ENCODE results near the gene CFP. TPM values are rescaled to one million over a fixed set of nuclear protein-coding genes. Genes with fewer than 3 reads are reported as not detected.
"Not testable (repeated sequence)": the region's sequence is repeated elsewhere in the genome, so short reads cannot be mapped to it uniquely, and the experiment has no call there.

Gene CFP
- total RNA-seq, 2 donors from 2014 or later = 13.1 to 18.9 TPM

DNA sequence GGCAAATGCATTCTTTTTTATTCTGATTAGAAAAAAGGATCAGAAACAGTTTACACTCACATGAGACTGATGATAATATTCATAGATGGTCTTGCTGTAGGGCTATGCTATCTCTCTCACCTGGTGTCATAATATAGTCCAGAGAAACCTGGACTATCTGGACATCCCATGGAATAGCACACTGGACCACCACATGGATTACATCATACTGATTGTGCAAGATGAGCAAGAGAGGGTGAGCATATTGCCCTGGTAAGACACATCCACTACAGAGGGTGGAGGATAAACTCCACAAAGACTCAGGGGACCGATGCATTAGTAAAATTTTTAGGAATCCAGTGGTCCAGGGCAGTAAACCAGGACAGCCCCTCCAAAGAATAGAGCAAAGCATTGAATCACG, 18.2 kb downstream of the CFP start:
- TF ChIP-seq, protein P1, sequence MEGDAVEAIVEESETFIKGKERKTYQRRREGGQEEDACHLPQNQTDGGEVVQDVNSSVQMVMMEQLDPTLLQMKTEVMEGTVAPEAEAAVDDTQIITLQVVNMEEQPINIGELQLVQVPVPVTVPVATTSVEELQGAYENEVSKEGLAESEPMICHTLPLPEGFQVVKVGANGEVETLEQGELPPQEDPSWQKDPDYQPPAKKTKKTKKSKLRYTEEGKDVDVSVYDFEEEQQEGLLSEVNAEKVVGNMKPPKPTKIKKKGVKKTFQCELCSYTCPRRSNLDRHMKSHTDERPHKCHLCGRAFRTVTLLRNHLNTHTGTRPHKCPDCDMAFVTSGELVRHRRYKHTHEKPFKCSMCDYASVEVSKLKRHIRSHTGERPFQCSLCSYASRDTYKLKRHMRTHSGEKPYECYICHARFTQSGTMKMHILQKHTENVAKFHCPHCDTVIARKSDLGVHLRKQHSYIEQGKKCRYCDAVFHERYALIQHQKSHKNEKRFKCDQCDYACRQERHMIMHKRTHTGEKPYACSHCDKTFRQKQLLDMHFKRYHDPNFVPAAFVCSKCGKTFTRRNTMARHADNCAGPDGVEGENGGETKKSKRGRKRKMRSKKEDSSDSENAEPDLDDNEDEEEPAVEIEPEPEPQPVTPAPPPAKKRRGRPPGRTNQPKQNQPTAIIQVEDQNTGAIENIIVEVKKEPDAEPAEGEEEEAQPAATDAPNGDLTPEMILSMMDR (IDR thresholded peaks at IDR 0.05) = no peak
- H3K4me1 ChIP-seq (ENCODE audit: control insufficient read depth in 1 of 2, low read depth in 2 of 2) = no peaks in the 10 kb centered on the region
- H3K36me3 ChIP-seq = no peaks in the 10 kb centered on the region
- DNase-seq (ENCODE audit: low spot score) = no peak
- no peak overlapping the region for H3K4me3 ChIP-seq
- no peak overlapping the region for H3K27ac ChIP-seq
- no peak for ATAC-seq (ENCODE audit: insufficient number of reproducible peaks, low FRiP score, low read depth)
- no peaks in the 10 kb centered on the region for H3K27me3 ChIP-seq (replicated peaks; ENCODE audit: insufficient read depth)
- no peaks in the 10 kb centered on the region for H3K9me3 ChIP-seq

GRCh38 chrX:47610511-47610910, 19.2 kb downstream of the CFP start:
- no peaks in the 10 kb centered on the region for H3K36me3 ChIP-seq
- H3K27me3 ChIP-seq (replicated peaks; ENCODE audit: insufficient read depth) = no peaks in the 10 kb centered on the region
- no peaks in the 10 kb centered on the region for H3K9me3 ChIP-seq
- TF ChIP-seq, protein P1 (IDR thresholded peaks at IDR 0.05) = no peak
- H3K4me1 ChIP-seq (ENCODE audit: control insufficient read depth in 1 of 2, low read depth in 2 of 2) = no peaks in the 10 kb centered on the region
- ATAC-seq (ENCODE audit: insufficient number of reproducible peaks, low FRiP score, low read depth) (no peak), DNase-seq (ENCODE audit: low spot score) (no peak)
- no peak overlapping the region for H3K27ac ChIP-seq
- no peak overlapping the region for H3K4me3 ChIP-seq

DNA sequence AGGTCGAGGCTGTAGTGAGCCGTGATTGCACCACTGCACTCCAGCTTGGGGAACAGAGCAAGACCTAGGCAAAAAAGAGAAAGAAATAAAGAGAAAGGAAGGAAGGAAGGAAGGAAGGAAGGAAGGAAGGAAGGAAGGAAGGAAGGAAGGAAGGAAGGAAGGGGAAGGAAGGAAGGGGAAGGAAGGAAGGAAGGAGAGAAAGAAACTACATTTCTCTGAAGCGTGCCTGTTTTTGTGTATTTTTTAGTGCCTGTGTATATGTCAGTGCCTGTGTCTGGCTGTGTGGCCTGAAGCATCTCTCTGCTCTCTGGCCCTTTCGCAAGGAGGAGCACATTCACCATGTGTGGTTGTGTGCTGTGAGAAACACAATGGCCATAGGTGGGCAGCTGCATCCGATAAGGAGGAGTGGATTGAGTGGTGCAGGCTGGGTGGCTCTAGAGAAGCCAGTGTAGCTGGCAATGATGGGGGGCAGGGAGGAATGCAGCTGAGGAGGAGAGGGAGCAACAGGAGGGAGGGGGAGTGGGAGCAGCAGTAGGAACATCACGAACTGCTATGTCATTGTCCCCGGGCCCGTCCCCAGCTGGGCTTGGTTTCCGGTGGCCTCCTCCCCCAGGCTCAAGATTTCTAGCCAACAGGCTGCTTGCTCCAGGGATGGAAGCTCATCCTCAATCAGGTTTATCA, 21.5 kb downstream of the CFP start:
- Histone ChIP-seq H3K36me3 (no peaks in the 10 kb centered on the region), H3K27me3 (replicated peaks; ENCODE audit: insufficient read depth) (no peaks in the 10 kb centered on the region), H3K4me1 (ENCODE audit: control insufficient read depth in 1 of 2, low read depth in 2 of 2) (no peaks in the 10 kb centered on the region), H3K9me3 (no peaks in the 10 kb centered on the region), H3K4me3 (no peak overlapping the region), H3K27ac (no peak overlapping the region)
- DNase-seq (ENCODE audit: low spot score) (no peak), ATAC-seq (ENCODE audit: insufficient number of reproducible peaks, low FRiP score, low read depth) (no peak)
- TF ChIP-seq, protein P1 (IDR thresholded peaks at IDR 0.05) = no peak

DNA sequence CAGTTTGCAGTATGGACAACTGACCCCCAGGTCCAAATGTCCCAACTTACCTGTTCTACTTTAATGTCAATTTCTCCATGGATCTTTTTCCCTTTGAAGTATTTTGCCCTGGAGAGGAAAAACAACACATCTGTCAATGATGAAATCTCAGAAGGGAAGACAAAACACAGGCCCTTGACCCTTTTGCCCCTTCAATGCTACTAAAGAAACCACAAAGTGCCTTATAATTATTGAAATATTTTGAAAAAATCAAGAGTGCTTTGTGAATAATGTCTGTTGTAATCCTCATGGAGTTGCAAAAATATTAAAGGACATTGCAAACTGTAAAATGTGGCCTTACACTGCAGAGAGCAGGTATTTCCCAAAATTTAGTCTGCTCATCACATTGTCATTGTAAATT, 22.6 kb downstream of the CFP start:
- DNase-seq (ENCODE audit: low spot score) = no peak
- TF ChIP-seq, protein P1 (IDR thresholded peaks at IDR 0.05) = no peak
- Histone ChIP-seq H3K4me3 (no peak overlapping the region), H3K27ac (no peak overlapping the region), H3K4me1 (ENCODE audit: control insufficient read depth in 1 of 2, low read depth in 2 of 2) (no peaks in the 10 kb centered on the region), H3K27me3 (replicated peaks; ENCODE audit: insufficient read depth) (no peaks in the 10 kb centered on the region), H3K36me3 (no peaks in the 10 kb centered on the region), H3K9me3 (no peaks in the 10 kb centered on the region)
- ATAC-seq (ENCODE audit: insufficient number of reproducible peaks, low FRiP score, low read depth) = no peak

- TF ChIP-seq, protein P1 (IDR thresholded peaks at IDR 0.05) = no peak
- DNase-seq (ENCODE audit: low spot score) (no peak), ATAC-seq (ENCODE audit: insufficient number of reproducible peaks, low FRiP score, low read depth) (no peak)
- H3K9me3 ChIP-seq = no peaks in the 10 kb centered on the region
- no peaks in the 10 kb centered on the region for H3K36me3 ChIP-seq
- no peak overlapping the region for H3K27ac ChIP-seq
- no peaks in the 10 kb centered on the region for H3K4me1 ChIP-seq (ENCODE audit: control insufficient read depth in 1 of 2, low read depth in 2 of 2)
- no peaks in the 10 kb centered on the region for H3K27me3 ChIP-seq (replicated peaks; ENCODE audit: insufficient read depth)
- H3K4me3 ChIP-seq = no peak overlapping the region
Measured at GRCh38 chrX:47605024-47605423, 24.7 kb downstream of the CFP start.

- not testable (repeated sequence) for H3K4me1 ChIP-seq (ENCODE audit: control insufficient read depth in 1 of 2, low read depth in 2 of 2); H3K36me3 ChIP-seq; H3K27ac ChIP-seq; H3K27me3 ChIP-seq (replicated peaks; ENCODE audit: insufficient read depth); DNase-seq (ENCODE audit: low spot score); H3K9me3 ChIP-seq; H3K4me3 ChIP-seq; ATAC-seq (ENCODE audit: insufficient number of reproducible peaks, low FRiP score, low read depth)
Measured at GRCh38 chrX:47603125-47603524, 26.6 kb downstream of the CFP start.
